SU-DHL-6 (cell line): ENCODE data around the gene ATP9A.

Experiments used
- H2AFZ ChIP-seq: fragments of 200-600 bp; sonication (generic); 2 replicates; pipeline ENCODE4 v1.6.1; 2014; ENCODE audit warnings: low read depth, mild to moderate bottlenecking, moderate library complexity, mixed read lengths, antibody characterized with exemption, low read length; ENCODE audit not compliant: severe bottlenecking
- H3F3A ChIP-seq: fragments of 200-600 bp; shearing (Covaris generic); 2 replicates; pipeline ENCODE4 v1.6.0; 2016; ENCODE audit warnings: antibody characterized with exemption, mild to moderate bottlenecking; ENCODE audit not compliant: insufficient read depth
- H3K27ac ChIP-seq: fragments of 200-600 bp; sonication (generic); 2 replicates; pipeline ENCODE4 v1.5.1; 2016; ENCODE audit warnings: low read depth, mild to moderate bottlenecking, low read length, moderate library complexity, mixed read lengths
- H3K27me3 ChIP-seq: fragments of 200-600 bp; sonication (generic), shearing (Covaris generic); 2 replicates; pipeline ENCODE4 v1.6.0; 2014; ENCODE audit warnings: mild to moderate bottlenecking, low read length
- H3K36me3 ChIP-seq: fragments of 200-600 bp; sonication (generic); 2 replicates; pipeline ENCODE4 v1.6.1; 2014; ENCODE audit warnings: mild to moderate bottlenecking, low read length, mixed read lengths
- H3K4me2 ChIP-seq: fragments of 300-600, 200-600 bp; shearing (Covaris generic), sonication (generic); 2 replicates; pipeline ENCODE4 v1.6.0; 2014; ENCODE audit warnings: low read length, low read depth, mild to moderate bottlenecking; ENCODE audit not compliant: poor library complexity, severe bottlenecking
- H3K4me3 ChIP-seq: fragments of 200-600 bp; sonication (generic); 2 replicates; pipeline ENCODE4 v1.5.1; 2014; ENCODE audit warnings: antibody characterized with exemption, low read length, mild to moderate bottlenecking, mixed read lengths; ENCODE audit not compliant: insufficient read depth, poor library complexity, severe bottlenecking
- H3K79me2 ChIP-seq: fragments of 200-600 bp; sonication (generic); 2 replicates; pipeline ENCODE4 v1.6.1; 2014; ENCODE audit warnings: mild to moderate bottlenecking, low read length, moderate library complexity; ENCODE audit not compliant: insufficient read depth
- H3K9ac ChIP-seq: fragments of 200-600 bp; sonication (generic); 2 replicates; pipeline ENCODE4 v1.7.0; 2014; ENCODE audit warnings: mild to moderate bottlenecking, low read length
- H3K9me2 ChIP-seq: fragments of 200-600 bp; sonication (generic); replicated peaks from 2 replicates; pipeline ENCODE4 v1.6.1; 2014; ENCODE audit warnings: low read length; ENCODE audit not compliant: insufficient read depth
- H3K9me3 ChIP-seq: fragments of 200-600 bp; sonication (generic); 2 replicates; pipeline ENCODE4 v1.6.1; 2014; ENCODE audit warnings: low read length, mixed read lengths; ENCODE audit not compliant: insufficient read depth
- H4K20me1 ChIP-seq: fragments of 200-600 bp; sonication (generic); 2 replicates; pipeline ENCODE4 v1.6.1; 2014; ENCODE audit warnings: low read depth, mild to moderate bottlenecking, antibody characterized with exemption, low read length, moderate library complexity, mixed read lengths
- EZH2phosphoT487 ChIP-seq: fragments of 200-600 bp; sonication (generic), shearing (Covaris generic); conservative IDR thresholded peaks from 2 replicates; pipeline ENCODE4 v1.6.1; 2018; ENCODE audit warnings: mild to moderate bottlenecking, antibody characterized with exemption, low read length, moderate library complexity, mixed read lengths
- TF ChIP-seq, protein P1 (sequence below): fragments of 200-600 bp; sonication (generic); IDR thresholded peaks from one replicate; pipeline ENCODE4 v1.5.1; 2017; ENCODE audit warnings: antibody characterized with exemption, mild to moderate bottlenecking, low read length, moderate library complexity; ENCODE audit not compliant: insufficient read depth, poor library complexity, severe bottlenecking

ATP9A gene

GRCh38 chr20:51695574-51696303 is 72.5 kb downstream of the ATP9A start:
- Histone ChIP-seq H3K4me2 (no peak overlapping the region), H3K9me2 (no peaks in the 10 kb centered on the region), H3K27ac (no peak overlapping the region), H3K36me3 (no peaks in the 10 kb centered on the region), H3K9me3 (no peaks in the 10 kb centered on the region), H3K27me3 (no peaks in the 10 kb centered on the region), H3F3A (no peaks in the 10 kb centered on the region), H3K4me3 (no peak overlapping the region), H3K9ac (no peak overlapping the region), H2AFZ (no peak overlapping the region), H3K79me2 (no peaks in the 10 kb centered on the region), H4K20me1 (no peaks in the 10 kb centered on the region)
- TF ChIP-seq EZH2phosphoT487: no peak
- TF ChIP-seq, protein P1, sequence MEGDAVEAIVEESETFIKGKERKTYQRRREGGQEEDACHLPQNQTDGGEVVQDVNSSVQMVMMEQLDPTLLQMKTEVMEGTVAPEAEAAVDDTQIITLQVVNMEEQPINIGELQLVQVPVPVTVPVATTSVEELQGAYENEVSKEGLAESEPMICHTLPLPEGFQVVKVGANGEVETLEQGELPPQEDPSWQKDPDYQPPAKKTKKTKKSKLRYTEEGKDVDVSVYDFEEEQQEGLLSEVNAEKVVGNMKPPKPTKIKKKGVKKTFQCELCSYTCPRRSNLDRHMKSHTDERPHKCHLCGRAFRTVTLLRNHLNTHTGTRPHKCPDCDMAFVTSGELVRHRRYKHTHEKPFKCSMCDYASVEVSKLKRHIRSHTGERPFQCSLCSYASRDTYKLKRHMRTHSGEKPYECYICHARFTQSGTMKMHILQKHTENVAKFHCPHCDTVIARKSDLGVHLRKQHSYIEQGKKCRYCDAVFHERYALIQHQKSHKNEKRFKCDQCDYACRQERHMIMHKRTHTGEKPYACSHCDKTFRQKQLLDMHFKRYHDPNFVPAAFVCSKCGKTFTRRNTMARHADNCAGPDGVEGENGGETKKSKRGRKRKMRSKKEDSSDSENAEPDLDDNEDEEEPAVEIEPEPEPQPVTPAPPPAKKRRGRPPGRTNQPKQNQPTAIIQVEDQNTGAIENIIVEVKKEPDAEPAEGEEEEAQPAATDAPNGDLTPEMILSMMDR: no peak

DNA sequence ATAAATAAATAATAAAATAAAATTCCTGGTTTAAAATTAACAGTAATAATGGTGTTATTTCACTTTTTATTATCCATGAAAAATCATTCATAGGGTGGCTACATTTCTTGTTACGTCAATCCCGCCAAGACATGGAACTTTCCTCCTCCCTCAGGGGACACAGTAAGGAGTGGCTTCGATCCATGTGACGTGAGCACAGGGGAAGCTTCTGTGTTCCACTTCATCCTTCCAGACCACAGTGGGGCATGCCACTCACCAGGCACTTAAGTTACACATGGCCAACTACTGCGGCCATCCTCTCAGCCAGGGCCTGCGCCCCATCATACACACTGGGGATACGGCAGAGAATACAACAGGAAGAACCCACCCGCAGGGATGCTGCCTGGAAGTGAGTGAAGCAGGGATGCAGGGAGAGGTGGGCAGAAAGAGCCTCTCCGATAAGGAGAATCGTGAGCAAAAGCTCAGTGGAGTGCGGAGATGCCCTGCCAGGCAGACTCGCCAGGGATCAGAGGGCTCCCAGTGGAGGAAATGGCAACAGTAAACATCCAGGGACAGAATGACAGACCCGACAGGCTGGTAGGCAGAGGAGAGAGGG is 75.3 kb downstream of the ATP9A start:
- TF ChIP-seq, protein P1: no peak
- TF ChIP-seq EZH2phosphoT487: no peak
- H3K36me3 ChIP-seq: no peaks in the 10 kb centered on the region
- H3K4me2 ChIP-seq: no peak overlapping the region

DNA sequence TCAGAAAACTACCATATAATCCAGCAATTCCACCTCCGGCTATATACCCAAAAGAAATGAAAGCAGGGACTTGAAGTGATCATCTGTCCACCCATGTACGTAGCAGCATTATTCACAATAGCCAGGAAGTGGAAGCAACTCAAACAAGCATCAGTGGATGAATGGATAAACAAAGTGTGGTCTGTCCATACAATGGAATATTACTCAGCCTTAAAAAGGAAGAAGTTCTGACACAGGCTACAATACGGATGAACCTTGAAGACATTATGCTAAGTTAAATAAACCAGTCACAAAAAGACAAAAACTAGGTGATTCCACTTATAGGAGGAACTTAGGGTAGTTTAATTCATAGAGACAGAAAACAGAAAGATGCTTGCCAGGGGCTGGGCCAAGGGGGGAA is 76.5 kb downstream of the ATP9A start:
- Histone ChIP-seq H3K9me3 (no peaks in the 10 kb centered on the region), H3F3A (no peaks in the 10 kb centered on the region), H3K9me2 (no peaks in the 10 kb centered on the region), H3K9ac (no peak overlapping the region), H3K4me2 (no peak overlapping the region), H3K36me3 (no peaks in the 10 kb centered on the region), H3K79me2 (no peaks in the 10 kb centered on the region), H3K27me3 (no peaks in the 10 kb centered on the region), H4K20me1 (no peaks in the 10 kb centered on the region), H3K4me3 (no peak overlapping the region), H3K27ac (no peak overlapping the region), H2AFZ (no peak overlapping the region)
- TF ChIP-seq, protein P1: no peak
- no peak for TF ChIP-seq EZH2phosphoT487

More for the DNA sequence above, 75.3 kb downstream of the ATP9A start:
- no peak overlapping the region for H2AFZ ChIP-seq
- H3K9me2 ChIP-seq: no peaks in the 10 kb centered on the region
- H3K9me3 ChIP-seq: no peaks in the 10 kb centered on the region
- H3K79me2 ChIP-seq: no peaks in the 10 kb centered on the region
- no peaks in the 10 kb centered on the region for H3F3A ChIP-seq
- no peak overlapping the region for H3K4me3 ChIP-seq
- no peak overlapping the region for H3K27ac ChIP-seq
- H4K20me1 ChIP-seq: no peaks in the 10 kb centered on the region
- no peak overlapping the region for H3K9ac ChIP-seq
- H3K27me3 ChIP-seq: no peaks in the 10 kb centered on the region
